ENCODE data around the gene CRHBP.
"Not testable (repeated sequence)": the region's sequence is repeated elsewhere in the genome, so short reads cannot be mapped to it uniquely, and the experiment has no call there.

The CRHBP gene

DNA sequence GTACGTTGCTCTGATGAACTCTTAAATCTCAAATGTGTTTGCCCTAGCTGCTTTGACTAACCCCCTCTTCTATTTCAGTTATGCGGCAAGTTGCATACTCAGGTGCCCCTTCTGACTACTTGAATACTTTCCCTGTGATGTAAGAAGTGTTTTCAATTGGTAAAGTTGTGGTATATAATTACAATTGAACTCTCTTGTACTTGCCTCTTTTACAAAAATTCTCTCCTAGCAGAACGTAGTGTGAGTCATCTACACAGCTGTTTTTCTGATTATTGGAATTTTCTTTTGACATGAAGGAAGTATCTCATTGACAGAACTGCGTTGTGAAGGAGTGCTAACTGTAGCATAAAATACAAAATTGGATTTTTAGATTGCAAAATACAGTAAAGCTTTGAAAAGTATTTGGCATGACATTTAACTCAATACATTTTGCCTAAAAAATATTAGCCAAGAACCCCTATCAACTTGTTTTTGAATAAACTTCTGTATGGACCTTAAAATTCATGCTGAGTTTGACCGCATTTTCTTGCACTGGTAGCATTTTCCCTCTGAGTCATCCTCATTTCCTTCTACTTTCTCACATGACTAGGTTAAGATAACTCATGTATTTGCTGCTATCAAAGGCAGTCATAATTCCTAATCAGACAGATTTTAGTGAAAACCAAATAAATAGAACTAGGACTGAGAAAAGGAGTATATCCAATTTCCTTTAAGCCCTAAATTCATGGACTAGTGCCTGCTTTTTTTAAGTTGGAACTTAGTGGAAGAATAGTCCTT lies 6.3 kb downstream of the CRHBP start:
- DNase-seq (ENCODE audit: low spot score), result no peak

DNA sequence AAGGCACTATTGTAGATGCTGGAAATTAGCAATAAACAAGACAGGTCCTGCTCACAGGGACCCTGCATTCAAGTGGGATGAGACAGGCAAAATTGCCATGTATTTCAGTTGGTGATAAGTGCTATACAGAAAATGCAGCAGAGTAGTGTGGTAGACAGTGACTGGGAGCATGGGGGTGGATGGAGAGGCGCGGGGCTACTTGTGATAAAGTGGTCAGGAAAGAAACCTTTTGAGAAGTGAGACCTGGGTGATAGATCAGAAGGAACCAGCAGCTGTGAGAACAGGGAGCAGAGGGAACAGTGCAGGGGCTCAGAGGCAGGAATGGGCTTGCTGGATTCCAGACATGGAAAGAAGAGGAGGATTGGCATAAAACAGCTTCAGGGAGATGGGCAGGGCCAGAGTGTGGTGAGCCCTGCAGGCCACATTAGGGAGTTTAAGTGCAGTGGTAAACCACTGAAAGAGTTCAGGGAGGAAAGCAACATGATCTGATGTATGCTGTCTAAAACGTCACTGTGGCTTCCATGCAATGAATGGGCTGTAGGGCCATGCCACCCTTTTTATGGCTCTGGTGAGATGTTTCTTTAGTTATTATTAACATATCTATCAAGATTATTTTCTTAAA lies 7.3 kb downstream of the CRHBP start:
- no peak for DNase-seq (ENCODE audit: low spot score)

DNA sequence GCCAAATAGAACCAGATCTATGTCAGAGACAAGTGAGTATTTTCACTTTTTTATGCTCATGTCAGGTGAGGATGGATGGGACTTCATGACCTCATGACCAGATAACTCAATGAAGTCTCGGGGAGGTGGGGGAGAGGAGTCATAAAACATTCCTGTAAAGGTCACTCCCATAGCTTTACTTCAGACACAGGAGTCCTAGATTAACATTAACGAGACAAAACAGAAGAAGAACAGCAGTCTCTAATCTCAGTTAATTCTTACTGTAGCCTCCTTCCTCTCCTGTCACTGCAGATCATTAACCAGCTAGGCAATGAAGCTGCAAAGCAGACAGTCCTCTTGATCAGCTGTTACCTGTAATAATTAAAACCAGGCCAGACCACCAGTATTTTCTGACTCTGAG lies 11.2 kb downstream of the CRHBP start:
- no peak for DNase-seq (ENCODE audit: low spot score)

DNA sequence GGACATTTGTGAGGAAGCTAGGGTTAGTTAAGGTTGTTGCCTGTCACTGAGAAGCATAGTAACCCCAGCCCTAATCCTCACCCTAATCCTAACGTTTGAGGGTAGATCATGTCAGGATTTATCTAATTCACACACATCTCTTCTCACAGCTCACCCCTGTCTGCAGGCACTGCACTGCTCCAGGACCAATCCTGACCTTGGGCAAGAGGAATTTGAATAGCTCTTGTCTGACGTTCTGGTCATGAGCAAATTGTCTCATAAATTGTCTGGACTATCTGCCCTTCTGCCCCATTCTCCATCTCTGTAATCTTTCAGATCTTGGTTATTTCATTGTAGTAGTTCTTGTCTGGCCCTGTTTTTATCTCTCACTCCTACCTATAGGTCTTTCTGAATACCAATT lies 18.7 kb downstream of the CRHBP start:
- DNase-seq (ENCODE audit: low spot score), result no peak

DNA sequence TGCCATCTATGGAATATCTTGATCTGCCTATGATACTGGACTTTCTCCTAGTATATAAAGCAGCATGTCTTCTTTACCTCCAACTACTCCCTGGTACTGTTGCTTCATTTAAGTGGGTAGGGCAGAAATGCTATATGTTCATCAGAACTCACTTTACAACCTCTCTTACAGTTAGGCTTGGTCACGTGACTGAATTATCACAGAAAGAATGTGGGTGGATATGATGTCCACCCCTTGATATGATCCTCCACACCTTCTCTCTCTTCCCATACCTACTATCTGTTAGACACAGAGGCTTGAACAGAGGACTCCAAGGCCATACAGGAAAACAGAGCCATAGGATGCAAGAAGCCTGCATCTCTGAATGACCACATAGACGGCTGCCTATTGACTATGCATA lies 19.8 kb downstream of the CRHBP start:
- DNase-seq (ENCODE audit: low spot score), result no peak

DNA sequence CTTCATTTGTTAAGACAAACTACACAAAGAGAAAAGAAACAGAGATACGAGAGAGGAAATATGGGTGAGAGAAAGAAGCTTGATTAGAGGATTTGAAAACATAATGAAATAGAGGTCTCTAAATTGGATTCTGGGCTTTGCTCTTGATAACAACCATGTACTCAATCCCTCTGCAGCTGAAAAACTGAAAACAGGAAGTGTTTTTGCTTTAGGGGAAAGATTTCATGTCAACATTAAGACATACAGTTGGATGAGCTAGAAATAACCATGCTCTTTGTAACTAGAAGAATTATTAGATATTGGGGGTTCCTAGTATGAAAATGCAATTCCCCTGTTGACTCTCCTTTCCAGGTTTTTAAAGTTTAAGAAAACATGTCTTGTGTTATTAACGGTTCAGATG lies 21.9 kb downstream of the CRHBP start:
- DNase-seq (ENCODE audit: low spot score), result no peak

DNA sequence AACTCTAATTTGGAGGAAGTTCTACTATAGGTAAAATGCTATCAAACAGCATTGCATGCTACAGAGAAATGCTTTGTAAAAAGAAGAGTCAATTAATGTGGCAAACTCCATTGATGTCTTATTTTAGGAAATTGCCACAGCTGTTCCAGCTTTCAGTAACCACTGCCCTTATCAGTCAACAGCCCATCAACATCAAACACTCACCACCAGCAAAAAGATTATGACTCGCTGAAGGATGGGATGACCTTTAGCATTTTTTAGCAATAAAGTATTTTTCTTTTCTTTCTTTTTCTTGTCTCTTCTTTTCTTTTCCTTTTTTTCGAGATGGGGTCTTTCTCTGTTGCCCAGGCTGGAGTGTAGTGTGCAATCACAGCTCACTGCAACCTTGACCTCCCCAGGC lies 26.0 kb downstream of the CRHBP start:
- no peak for DNase-seq (ENCODE audit: low spot score)

DNA sequence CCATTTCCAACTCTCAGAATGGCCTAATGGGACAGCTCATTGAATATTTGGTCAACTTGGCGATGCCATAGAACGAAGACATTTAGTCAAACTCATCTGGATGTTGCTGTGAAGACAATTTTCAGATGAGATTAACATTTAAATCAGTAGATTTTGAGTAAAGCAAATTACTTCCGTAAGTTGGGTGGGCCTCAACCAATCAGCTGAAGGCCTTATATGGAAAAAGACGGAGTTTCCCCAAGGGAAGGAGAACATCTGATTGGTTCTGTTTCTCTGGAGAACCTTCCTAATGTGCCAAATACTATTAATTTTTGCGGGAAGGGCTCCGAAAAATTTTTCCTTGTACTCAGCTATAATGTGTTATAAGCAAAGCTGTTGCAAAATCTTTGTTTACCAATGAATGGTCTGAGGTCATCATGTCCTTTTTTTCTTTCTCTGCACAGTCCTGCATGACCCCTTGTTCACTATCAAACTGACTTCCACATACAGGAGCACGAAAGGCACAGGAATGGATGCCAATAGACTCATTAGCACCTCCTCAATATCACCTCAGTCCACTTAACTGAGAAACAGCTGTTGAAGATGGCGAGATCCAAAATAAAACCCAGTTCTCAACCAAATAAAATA lies 27.8 kb downstream of the CRHBP start:
- DNase-seq (ENCODE audit: low spot score), result no peak

DNA sequence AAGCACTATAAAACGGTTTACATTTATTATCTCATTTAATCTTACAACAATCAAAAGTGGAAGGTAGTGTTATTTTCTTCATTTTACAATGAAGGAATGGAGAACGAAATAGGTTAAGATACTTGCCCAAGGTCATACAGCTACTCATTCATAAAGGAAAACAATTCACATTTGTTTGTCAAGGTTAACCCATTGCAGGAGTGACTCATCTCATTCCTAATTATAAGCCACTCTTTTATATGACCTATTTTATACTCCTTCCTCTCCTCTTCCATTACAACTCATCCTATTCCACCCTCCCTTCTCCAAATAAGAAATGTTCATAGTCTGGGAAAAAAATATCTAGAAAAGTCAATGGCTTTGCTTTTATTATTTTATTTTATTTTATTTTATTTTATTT lies 29.6 kb downstream of the CRHBP start:
- no peak for DNase-seq (ENCODE audit: low spot score)

DNA sequence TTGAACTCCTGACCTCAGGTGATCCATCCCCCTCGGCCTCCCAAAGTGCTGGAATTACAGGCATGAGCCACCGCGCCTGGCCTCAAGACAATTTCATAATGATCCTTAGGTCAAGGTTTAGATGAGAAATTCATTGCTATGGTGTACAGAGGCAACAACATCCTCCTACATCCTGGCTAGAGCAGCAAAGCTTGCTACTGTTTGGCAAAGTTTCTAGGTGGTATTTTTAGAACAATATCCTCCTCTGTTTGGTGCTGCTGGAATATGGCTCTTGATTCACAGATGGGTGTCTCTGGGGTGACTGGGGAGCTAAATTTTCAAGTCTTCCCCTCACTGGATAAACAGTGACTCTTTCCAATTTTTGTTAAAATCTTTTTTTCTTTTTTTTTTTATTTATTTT lies 30.6 kb downstream of the CRHBP start:
- DNase-seq (ENCODE audit: low spot score), result peak; percentile 89

DNA sequence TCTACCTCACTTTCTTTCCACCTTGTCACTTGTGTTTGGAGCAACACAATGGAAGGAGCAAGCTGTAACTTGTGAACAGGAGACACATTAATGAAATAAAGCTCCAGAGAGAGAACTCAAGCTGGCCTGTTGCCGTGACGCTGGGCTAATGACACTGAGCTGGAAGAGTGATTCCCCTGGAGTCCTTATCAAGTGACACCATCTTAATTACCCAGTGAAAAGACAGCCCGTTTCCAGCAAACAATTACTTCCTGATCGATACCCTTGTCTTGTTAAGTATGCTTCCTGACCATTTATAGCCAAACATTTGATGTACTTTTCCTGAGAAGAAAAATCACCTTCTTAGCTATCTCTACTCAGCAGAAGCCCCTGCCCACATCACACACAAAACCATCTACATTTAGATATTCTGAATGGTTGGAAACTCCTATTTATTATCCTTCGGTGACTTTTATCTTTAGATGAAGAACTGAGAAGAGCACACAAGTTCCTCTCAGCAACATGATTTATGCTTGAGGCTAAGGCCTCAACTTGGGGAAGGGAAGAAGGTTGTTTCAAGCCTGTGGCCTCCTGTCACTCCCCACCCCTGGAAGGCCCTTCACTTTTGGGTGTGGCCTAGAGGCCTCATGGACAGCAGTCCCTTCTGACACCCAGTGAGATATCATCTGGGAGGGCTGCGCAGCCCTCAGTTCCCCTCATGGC lies 34.1 kb downstream of the CRHBP start:
- no peak for DNase-seq (ENCODE audit: low spot score)

DNA sequence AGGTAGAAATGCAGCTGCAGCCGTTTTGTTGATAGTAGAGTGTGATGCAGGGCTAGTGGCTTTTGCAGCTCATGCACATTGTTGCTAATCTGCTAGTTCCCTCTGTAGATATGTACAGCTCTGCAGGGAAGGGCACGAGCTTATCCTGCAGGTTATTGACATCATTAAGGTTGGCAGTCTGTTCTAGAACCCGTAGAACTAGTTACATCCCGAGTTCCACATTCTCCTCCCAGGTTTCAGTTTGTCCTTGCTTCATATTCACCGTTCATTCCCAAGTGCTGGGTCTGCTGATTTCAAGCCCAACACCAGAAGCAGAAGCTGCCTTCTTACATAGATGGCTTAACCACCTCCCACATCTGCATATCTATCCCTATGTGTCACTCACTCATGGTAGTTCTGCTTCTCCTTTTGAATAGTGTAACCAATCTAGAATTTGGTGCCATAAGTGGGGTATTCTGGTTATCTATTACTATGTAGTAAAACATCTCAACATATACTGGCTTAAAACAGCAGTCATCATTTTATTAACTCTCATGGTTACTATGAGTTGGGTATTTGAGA lies 38.1 kb downstream of the CRHBP start:
- DNase-seq (ENCODE audit: low spot score), result no peak

DNA sequence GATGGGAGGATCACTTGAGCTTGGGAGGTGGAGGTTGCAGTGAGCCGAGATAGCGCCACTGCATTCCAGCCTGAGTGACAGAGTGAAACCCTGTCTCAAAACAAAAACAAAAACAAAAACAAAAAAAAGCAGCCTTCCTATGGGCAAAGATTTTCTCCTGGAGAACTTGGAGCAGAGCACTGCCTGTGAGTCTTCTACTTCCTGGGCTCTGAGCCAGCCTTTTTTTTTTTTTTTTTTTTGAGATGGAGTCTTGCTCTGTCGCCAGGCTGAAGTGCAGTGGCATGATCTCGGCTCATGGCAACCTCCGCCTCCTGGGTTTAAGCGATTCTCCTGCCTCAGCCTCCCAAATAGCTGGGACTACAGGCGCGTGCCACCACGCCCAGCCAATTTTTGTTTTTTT lies 40.6 kb downstream of the CRHBP start:
- DNase-seq (ENCODE audit: low spot score), result not testable (repeated sequence)

DNA sequence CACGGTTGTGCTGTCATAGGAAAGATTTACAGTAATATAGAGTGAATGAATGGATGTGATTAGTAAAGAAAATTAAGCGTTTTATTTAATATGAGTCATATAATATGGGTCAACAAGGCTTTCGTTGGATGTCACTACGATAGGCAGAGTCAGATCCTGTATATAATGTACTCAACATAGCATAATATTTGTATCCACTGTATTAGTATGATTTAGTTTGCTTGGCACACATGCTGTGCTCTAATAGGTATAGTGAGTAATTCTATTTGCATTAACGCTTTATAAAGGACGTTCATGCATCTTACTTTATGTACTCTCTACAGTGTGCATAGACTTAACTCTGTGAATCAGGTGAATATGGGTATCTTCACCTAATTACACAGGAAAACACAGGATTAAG lies 41.5 kb downstream of the CRHBP start:
- no peak for DNase-seq (ENCODE audit: low spot score)

DNA sequence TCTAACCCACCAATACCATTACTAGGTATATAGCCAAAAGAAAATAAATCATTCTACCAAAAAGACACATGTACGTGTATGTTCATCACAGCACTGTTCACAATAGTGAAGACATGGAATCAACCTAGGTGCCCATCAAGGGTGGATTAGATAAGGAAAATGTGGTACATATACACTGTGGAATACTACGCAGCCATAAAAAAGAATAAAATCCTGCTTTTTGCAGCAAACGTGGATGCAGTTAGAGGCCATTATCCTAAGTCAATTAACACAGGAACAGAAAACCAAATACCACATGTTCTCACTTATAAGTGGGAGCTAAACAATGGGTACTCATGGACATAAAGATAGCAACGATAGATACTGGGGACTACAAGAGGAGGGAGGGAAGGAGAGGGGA lies 45.4 kb downstream of the CRHBP start:
- not testable (repeated sequence) for DNase-seq (ENCODE audit: low spot score)

DNA sequence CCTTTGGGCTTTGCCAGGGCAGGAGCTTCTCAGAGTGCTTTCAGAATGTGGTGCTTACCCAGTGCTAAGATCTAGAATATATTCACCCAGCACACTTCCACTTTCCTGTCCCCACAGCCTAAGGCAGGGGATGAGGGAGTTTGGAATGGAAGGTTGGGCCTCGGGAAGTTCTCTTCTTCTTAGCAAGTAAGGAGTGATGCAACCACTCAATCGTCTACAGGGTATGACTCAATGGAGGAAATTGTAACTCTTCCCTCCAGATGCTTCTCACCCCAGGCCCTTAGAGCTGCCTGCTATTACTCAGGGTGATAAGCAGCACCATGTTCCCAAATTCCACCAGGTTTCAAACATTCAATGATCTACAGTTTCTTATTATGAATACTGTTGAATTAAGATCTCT lies 46.6 kb downstream of the CRHBP start:
- no peak for DNase-seq (ENCODE audit: low spot score)

DNA sequence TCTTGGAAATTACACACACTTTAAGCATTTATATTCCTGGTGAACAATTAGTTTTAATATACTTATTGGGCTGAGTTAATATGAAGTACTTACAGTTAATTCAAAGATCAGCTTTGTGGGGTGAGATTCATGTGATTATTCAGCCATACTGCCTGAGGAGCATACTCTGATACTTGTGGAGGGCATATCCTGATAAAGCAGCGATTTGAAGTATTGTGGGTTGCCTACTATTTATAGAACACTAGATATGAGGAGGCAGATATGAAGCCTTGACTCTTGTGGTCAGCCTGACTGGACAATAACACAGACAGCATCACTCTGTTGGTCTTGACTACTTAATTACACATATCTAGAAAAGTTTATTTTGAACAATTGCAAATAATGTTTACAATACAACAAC lies 50.4 kb downstream of the CRHBP start:
- no peak for DNase-seq (ENCODE audit: low spot score)

DNA sequence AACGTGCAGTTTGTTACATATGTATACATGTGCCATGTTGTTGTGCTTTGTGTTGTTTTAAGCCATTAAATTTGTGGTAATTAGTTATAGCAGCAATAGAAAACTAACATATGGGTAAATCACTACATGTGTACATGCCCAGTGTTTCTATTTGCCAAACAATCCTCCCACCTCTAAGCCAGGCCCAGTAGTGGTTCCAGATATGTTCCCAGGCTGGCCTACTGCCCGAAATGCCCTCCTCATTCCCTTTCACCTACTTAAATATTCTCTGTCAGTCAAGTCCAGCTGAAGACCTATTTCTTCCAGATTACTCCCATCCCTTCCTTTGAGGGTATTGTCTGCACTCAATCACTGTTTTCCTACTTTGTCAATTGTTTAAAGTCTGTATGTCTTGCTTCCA lies 53.3 kb downstream of the CRHBP start:
- DNase-seq (ENCODE audit: low spot score), result no peak

DNA sequence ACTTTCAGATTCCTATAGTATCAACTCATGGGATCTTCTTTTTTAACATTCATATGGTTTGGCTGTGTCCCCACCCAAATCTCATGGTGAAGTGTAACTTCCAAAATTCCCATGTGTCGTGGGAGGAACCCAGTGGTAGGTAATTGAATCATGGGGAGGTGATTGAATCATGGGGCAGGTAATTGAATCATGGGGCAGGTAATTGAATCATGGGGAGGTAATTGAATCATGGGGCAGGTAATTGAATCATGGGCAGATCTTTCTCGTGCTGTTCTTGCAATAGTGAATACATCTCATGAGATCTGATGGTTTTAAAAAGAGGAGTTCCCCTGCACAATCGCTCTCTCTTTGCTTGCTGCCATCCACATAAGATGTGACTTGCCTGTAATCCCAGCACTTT lies 55.6 kb downstream of the CRHBP start:
- DNase-seq (ENCODE audit: low spot score), result no peak

DNA sequence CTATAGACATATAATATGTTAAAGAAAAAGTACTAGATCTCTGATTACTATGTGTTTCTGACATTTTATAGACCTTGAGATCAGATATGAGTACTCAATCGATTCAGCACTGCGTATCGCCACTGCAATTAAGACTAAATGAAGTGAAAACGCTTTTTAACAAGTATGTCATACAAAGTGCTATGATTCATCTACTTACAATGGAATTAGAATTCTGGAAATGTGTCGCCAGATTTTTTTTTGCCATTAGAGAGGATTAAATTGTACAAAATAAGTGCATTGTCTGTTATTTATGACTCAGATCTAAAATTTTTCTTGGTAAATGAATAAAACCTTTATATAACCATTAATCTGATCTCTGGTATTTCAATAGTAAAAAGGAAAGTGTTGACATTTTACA lies 57.4 kb downstream of the CRHBP start:
- no peak for DNase-seq (ENCODE audit: low spot score)

DNA sequence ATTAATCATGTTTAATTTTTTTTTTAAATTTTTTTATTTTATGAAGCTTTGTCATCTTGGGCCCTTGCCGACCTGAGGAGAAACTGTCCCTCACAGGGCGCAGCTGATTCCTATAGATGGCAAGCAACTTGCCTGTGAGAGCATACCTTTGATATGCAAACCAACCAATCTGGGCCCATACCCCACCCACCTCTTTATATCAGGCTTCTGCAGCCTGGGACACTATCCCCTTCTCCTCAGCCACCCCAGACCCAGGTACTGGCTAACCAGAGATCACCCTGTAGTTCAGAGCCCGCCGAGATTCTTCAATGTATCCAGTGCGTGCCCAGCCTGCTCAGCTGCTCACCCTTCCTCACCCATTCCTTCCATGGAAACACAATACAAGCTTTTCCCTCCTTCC lies 58.7 kb downstream of the CRHBP start:
- DNase-seq (ENCODE audit: low spot score), result no peak

DNA sequence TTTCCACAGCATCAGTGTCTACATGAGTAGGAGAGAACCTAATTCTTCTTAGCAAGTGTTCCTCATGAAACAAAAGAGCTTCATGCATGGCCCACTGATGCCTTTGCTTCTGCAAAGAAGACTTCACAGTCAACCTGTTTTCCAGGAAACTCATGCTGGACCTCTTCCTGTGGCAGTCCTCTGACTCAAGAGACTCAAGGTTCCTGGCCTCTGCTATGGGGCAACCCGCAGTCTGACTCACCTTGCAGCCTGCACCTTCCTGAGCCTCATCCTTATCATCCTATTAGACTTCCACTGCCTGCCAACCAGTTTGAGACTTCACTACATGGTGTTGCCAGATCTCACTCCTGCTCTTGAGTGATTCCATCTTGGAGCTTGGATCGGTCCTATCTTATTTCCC lies 59.8 kb downstream of the CRHBP start:
- DNase-seq (ENCODE audit: low spot score), result no peak
